Measurements from ENCODE around the gene SERPINE2. TPM values are rescaled to one million over a fixed set of nuclear protein-coding genes. Genes with fewer than 3 reads are reported as not detected.
A peak's percentile ranks its signal among the peaks of the same experiment; 100 is the strongest.
"Not testable (repeated sequence)": the region's sequence is repeated elsewhere in the genome, so short reads cannot be mapped to it uniquely, and the experiment has no call there.

Gene SERPINE2
- total and polyA plus RNA-seq, 5 experiments from 2014 or later = 2.6 to 17.0 (median 4.4) TPM

DNA sequence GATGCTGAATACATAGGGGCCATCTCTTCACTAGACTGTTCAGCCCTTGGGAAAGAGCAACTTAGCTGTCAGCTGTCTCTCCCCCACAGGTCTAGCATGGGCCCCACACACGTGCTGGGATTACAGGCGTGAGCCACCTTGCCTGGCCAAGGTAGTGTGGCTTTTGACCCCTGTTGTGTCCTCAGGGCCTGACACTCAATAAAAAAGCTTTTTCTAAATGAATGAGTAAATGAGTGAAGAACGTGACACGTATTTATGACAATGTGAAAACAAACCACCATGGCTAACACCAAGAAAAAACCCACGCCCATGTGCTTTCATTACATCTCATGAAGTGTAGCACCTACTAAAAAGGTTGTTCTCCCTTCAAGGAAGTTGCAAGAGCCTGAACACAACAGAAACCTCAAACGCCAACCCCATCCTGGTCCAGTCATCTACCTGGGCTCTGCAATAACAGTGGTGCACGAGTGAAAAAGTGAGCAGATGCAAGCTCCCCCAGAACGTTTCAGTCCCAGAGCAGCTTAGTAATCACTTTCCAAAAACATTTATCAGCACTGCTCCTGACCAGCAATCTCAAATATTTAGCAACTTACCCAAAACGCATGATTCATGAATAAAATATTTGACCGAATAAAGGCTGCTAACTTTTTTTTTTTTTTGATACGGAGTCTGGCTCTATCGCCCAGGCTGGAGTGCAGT is 97.4 kb downstream of the SERPINE2 start:
- no peaks in the 10 kb centered on the region for H3K27me3 Mint-ChIP-seq
- DNase-seq (peak in 3 of 10 donors; percentile 13 to 45 (median 16)), ATAC-seq (no peak)
- H3K4me1 Mint-ChIP-seq = peaks cover 25 to 69% (median 59%) of the 10 kb centered on the region in 4 donors
- peaks cover 0 to 4% (median 0%) of the 10 kb centered on the region in 9 donors for H3K9me3 Mint-ChIP-seq
- peaks cover 0 to 11% (median 4%) of the 10 kb centered on the region in 3 donors for H3K36me3 Mint-ChIP-seq
- peak overlapping the region; percentile 9 to 77 (median 68) for H3K4me3 Mint-ChIP-seq
- POLR2A ChIA-PET = interaction anchor here (1.0 to 1.3 kb wide), 2 partner anchors 9 to 15 kb away, joined by 3 to 4 read pairs; partner anchors contain the start of gene MRPL44
- peak overlapping the region in 7 of 10 donors; percentile 13 to 81 (median 46) for H3K27ac Mint-ChIP-seq

DNA sequence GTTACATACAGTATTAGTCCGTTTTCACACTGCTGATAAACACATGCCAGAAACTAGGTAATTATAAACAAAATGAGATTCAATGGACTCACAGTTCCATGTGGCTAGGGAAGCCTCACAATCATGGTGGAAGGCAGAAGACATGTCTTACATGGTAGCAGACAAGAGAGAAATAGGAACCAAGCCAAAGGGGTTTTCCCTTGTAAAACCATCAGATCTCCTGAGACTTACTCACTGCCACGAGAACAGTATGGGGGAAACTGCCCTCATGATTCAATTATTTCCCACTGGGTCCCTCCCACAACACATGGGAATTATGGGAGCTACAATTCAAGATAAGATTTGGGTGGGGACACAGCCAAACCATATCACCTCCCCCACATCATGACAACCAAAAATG is 99.6 kb downstream of the SERPINE2 start:
- Mint-ChIP-seq H3K27ac (peak overlapping the region in 5 of 10 donors; percentile 3 to 55 (median 29)), H3K4me3 (peak overlapping the region in 2 of 10 donors; percentile 19 to 55), H3K4me1 (peaks cover 23 to 77% (median 64%) of the 10 kb centered on the region in 4 donors), H3K36me3 (peaks cover 0 to 11% (median 4%) of the 10 kb centered on the region in 3 donors)
- DNase-seq, H3K27me3 Mint-ChIP-seq, H3K9me3 Mint-ChIP-seq, POLR2A ChIA-PET, ATAC-seq: not testable (repeated sequence)

DNA sequence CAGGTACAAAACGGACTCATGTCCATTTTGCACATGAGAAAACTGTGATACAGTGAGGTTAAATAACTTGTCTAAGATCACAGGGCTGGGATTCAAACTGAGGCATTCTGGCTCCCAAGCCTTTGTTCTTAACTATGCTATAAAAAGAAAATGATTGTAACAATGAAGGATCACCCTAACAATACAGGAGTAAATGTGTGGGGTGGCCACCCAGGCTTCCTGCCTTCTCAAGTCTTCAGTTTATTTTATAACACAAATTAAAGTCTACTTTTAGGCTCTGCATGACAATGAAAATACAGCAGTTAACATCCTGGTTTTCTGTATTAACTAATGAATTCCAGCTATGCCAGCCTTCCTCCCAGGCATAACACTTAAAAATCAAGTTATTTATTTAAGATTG is 101.6 kb downstream of the SERPINE2 start:
- no peak for ATAC-seq
- peaks cover 0 to 4% (median 0%) of the 10 kb centered on the region in 9 donors for H3K9me3 Mint-ChIP-seq
- no peaks in the 10 kb centered on the region for H3K27me3 Mint-ChIP-seq
- no peak overlapping the region for H3K27ac Mint-ChIP-seq
- POLR2A ChIA-PET = no interaction called here
- H3K36me3 Mint-ChIP-seq = peaks cover 0 to 11% (median 4%) of the 10 kb centered on the region in 3 donors
- no peak for DNase-seq
- no peak overlapping the region for H3K4me3 Mint-ChIP-seq
- peaks cover 17 to 81% (median 58%) of the 10 kb centered on the region in 4 donors for H3K4me1 Mint-ChIP-seq

DNA sequence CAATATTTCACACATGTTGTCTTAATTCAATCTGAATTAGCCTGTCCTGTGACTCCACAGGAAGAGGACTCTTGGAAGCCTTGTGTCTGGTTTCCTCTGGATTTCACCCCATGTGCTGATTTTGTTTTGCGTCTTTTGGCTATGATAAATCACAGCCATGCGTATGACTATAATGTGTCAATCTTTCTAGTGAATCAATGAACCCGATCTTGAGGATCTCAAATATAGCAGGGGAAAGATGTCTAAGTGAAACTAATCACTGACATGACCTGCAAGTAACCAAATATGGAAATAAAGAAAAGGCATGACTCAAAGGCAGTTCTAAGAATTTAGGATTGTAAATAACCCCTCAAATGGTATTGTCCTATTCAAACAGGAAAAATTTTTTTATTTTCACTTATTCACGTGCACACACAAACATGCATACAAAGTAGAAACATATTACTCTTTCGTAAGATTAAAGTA is 102.2 kb downstream of the SERPINE2 start:
- Mint-ChIP-seq H3K4me1 (peaks cover 16 to 80% (median 57%) of the 10 kb centered on the region in 4 donors), H3K36me3 (peaks cover 0 to 11% (median 4%) of the 10 kb centered on the region in 3 donors), H3K27ac (no peak overlapping the region), H3K4me3 (no peak overlapping the region), H3K9me3 (peaks cover 0 to 4% (median 0%) of the 10 kb centered on the region in 9 donors), H3K27me3 (no peaks in the 10 kb centered on the region)
- DNase-seq = no peak
- POLR2A ChIA-PET = interaction anchor here (1.4 kb wide), 1 partner anchor 8 kb away, joined by 4 read pairs; the partner anchor contains the start of gene WDFY1
- ATAC-seq = no peak

DNA sequence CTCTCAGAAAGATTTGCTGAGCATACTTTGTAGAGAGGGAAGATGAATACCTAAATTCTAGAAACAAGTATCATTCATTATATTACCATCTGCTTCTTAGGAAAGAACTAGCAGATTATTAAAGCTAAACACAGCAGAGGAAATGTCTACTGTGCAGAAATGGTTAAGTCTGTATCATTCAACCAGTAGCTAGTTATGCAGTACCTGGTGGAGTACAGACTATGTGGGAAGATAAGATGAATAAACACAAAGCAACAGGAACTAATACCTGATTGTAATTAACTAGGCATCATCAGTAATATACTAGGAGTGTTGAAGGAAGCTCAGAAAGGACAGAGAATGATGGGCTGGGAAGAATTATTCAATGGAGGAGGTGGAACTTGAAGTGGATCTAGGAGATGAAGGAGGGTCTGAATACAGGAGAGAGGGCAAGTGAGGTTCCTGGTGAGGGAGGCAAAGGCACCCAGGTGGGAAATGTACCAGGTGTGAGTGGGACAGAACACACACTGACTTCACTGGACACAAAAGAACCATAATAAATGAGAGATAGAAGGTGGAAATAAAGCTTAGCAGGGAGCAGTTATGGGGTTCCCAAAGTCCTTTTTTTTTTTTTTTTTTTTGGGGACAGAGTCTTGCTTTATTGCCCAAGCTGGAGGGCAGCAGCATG is 103.5 kb downstream of the SERPINE2 start:
- H3K9me3 Mint-ChIP-seq = no peaks in the 10 kb centered on the region
- H3K4me3 Mint-ChIP-seq = no peak overlapping the region
- no peaks in the 10 kb centered on the region for H3K27me3 Mint-ChIP-seq
- POLR2A ChIA-PET = interaction anchor here (0.8 to 1.4 kb wide), 2 partner anchors 9 to 22 kb away, joined by 3 to 4 read pairs; partner anchors contain the start of genes MRPL44 and WDFY1
- no peak for ATAC-seq
- peaks cover 10 to 85% (median 54%) of the 10 kb centered on the region in 4 donors for H3K4me1 Mint-ChIP-seq
- peak overlapping the region in 1 of 10 donors; percentile 15 for H3K27ac Mint-ChIP-seq
- no peak for DNase-seq
- H3K36me3 Mint-ChIP-seq = peaks cover 0 to 9% (median 0%) of the 10 kb centered on the region in 3 donors

DNA sequence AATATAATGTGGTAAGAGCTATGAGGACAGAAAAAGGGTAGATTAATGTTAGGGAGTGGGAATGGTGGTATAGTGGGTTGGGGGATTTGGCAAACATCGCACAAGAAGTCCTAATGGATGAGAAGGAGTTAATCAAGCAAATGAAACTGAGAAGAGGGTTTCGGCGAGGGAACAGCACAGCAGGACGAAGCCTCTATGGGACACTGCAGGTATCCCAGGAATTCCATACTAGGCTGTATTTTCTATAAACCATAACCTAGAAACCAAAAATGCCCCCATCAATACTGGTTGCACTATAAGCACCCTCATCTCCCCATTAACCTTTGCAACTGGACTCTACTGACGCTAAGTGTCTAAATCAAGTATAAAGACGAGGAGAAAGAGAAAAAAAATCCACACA is 104.2 kb downstream of the SERPINE2 start:
- peaks cover 0 to 6% (median 0%) of the 10 kb centered on the region in 3 donors for H3K36me3 Mint-ChIP-seq
- peaks cover 13 to 90% (median 60%) of the 10 kb centered on the region in 4 donors for H3K4me1 Mint-ChIP-seq
- POLR2A ChIA-PET = no interaction called here
- no peak overlapping the region for H3K4me3 Mint-ChIP-seq
- ATAC-seq = no peak
- H3K27me3 Mint-ChIP-seq = no peaks in the 10 kb centered on the region
- H3K27ac Mint-ChIP-seq = peak overlapping the region in 1 of 10 donors; percentile 0
- no peak for DNase-seq
- no peaks in the 10 kb centered on the region for H3K9me3 Mint-ChIP-seq

DNA sequence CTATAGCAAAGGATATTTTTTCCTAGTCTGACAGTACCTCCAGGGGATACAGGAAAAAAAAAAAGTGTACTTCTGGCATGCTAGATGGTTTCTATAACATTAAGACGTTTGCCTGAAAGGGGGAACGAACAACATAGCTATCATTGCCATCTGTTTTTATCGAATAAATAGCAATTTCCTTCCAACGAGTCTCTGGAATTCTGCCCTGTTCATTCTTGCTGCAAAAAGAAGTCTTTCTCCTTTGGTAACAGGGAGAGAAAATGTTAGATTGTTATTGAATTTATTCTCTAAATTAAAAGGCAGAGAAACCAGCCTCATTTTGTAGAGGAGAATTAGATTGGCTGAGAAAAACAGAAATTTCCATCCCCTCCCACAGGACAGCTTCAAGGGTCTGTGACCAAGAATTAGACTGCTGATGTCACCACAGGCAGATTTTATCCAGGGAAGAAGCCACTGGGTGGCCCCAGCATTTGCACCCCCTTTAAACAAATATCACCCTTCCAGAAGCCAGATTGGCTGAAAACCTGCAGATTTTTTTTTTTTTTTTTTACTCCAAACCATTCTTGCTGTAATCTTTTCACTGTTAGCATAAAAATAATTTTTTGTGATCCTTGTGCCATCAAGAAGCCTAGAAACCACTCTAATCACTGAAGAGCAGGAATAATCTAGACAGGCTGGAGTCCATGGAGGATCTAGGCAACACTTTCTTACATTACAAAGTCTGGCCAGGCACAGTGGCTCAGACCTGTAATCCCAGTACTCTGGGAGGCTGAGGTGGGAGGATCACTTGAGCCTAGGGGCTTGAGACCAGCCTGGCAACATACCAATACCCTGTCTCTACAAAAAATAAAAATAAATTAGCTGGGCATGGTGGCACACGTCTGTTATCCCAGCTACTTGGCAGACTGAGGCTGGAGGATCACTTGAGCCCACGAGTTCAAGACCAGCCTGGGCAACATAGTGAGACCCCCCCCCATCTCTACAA is 106.0 kb downstream of the SERPINE2 start:
- POLR2A ChIA-PET = no interaction called here
- Mint-ChIP-seq H3K9me3 (no peaks in the 10 kb centered on the region), H3K4me3 (peak overlapping the region in 1 of 10 donors; percentile 4), H3K36me3 (no peaks in the 10 kb centered on the region), H3K27me3 (no peaks in the 10 kb centered on the region), H3K4me1 (peaks cover 14 to 88% (median 62%) of the 10 kb centered on the region in 4 donors), H3K27ac (peak overlapping the region in 6 of 10 donors; percentile 10 to 29 (median 22))
- no peak for DNase-seq
- ATAC-seq = no peak

DNA sequence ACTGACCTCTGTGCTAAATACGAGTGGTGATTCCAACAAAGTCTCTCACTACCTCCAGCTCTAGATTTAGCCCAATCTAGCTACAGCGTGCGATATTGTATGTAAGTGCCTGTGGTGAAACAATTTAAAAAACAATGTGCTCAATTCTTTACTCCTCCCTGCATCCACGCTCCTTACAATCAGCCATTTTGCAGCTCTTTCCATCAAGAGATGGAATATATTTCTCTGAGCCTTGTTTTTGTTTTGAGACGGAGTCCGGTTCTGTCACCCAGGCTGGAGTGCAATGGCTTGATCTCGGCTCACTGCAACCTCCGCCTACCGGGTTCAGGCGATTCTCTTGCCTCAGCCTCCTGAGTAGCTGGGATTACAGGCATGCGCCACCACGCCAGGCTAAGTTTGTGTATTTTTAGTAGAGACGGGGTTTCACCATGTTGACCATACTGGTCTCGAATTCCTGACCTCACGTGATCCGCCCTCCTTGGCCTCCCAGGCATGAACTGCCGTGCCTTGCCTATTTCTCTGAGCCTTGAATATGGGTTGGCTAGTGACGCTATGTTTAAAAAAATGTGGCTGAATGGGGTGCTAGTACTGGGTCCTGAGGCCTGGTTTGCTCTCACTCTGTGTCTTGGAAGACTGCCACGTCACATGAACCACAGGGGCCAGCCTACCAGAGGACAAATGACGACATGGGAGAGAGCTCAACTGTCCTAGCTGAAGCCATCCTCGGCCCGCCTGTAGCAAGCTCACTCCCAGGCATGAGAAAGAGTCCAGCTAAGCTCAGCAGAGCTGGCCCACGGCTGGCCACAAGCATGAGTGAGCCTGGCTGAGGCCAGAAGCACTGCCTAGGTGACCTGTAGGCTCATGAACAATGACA is 108.7 kb downstream of the SERPINE2 start:
- Mint-ChIP-seq H3K4me3 (peak overlapping the region in 9 of 10 donors; percentile 33 to 68 (median 51)), H3K9me3 (peaks cover 0 to 9% (median 0%) of the 10 kb centered on the region in 9 donors), H3K36me3 (peaks cover 0 to 8% (median 0%) of the 10 kb centered on the region in 3 donors), H3K4me1 (peaks cover 9 to 64% (median 54%) of the 10 kb centered on the region in 4 donors), H3K27me3 (no peaks in the 10 kb centered on the region), H3K27ac (peak overlapping the region in 8 of 10 donors; percentile 59 to 82 (median 78))
- no peak for ATAC-seq
- POLR2A ChIA-PET = no interaction called here
- DNase-seq = no peak

DNA sequence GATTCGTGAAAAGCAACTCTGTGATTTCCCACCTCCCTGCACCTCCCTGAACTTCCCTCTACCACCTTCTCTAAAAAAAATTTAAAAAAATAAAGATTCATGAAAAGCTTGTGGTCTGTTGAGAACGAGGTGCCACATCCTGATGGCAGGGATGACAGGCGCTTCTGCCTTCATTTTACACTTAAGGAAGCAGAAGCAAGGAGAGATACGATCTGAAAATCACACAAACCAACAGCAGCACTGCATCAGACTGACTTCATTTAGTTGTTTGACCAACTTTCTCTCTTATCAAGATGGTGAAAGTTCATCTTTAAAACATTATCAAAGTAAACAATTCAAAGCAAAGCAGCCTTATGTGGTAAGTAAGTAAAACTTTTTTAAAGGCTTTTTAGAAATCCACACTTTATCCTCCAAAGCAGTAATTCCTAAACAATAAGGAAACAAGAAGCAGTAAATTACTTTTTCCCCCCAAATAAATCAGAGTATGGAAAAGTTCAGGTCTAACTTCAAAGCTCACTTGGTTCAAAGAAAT is 109.4 kb downstream of the SERPINE2 start:
- ATAC-seq = peak; percentile 69 to 95
- POLR2A ChIA-PET = no interaction called here
- H3K4me1 Mint-ChIP-seq = peaks cover 9 to 57% (median 48%) of the 10 kb centered on the region in 4 donors

DNA sequence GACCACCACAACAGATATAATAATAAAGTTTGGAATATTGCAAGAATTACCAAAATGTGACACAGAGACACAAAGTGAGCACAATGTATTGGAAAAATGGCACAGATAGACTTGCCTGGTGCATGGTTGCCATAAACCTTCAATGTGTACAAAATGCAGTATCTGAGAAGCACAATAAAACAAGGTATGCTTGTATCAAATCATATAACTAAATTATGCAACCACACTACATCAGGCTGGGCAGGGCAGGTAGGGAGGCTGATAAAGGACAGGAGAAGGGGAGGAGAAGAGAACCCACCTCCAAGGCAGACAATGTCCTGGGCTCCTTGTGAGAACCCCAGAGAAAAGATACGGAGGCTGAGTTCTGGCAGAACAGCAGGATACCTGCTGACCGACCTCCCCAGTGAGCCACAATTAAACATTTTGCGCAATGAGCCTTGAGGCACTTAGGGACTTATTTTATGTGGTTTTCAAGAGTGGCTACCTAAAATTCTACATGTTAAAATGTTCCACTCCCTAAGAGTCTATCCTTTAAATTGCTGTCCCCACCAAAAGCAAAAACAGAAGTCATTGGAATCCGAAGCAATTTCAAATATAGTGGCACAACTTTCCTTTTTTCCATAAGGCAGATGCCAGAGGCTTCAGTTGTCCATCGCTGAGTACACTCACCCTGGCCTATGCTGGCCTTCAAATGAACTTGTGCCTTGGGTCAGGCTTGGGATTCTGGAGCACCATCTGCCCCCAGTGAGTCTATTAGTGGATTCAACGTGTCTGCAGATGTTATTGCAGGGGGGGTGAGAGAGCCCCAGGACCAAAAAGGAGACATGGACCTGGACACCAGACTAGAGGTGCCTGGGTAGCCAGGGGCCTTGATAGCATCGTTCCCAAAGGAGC is 110.7 kb downstream of the SERPINE2 start:
- peak overlapping the region in 5 of 10 donors; percentile 9 to 76 (median 24) for H3K27ac Mint-ChIP-seq
- H3K9me3 Mint-ChIP-seq = peaks cover 0 to 9% (median 0%) of the 10 kb centered on the region in 9 donors
- POLR2A ChIA-PET = no interaction called here
- peak overlapping the region in 5 of 10 donors; percentile 13 to 36 (median 33) for H3K4me3 Mint-ChIP-seq
- no peaks in the 10 kb centered on the region for H3K27me3 Mint-ChIP-seq
- H3K36me3 Mint-ChIP-seq = peaks cover 0 to 8% (median 0%) of the 10 kb centered on the region in 3 donors
- ATAC-seq (no peak), DNase-seq (no peak)
- H3K4me1 Mint-ChIP-seq = peaks cover 9 to 47% (median 44%) of the 10 kb centered on the region in 4 donors

More for the DNA sequence above, 109.4 kb downstream of the SERPINE2 start:
- Mint-ChIP-seq H3K36me3 (peaks cover 0 to 8% (median 0%) of the 10 kb centered on the region in 3 donors), H3K4me3 (peak overlapping the region; percentile 16 to 68 (median 48)), H3K27ac (peak overlapping the region; percentile 28 to 82 (median 74)), H3K27me3 (no peaks in the 10 kb centered on the region), H3K9me3 (peaks cover 0 to 9% (median 0%) of the 10 kb centered on the region in 9 donors)
- peak in 5 of 10 donors; percentile 6 to 48 (median 35) for DNase-seq
